ENCODE data around the gene IMMP2L. TPM values are rescaled to one million over a fixed set of nuclear protein-coding genes. Genes with fewer than 3 reads are reported as not detected.
A peak's percentile ranks its signal among the peaks of the same experiment; 100 is the strongest.

Gene IMMP2L
- total RNA-seq, 2 experiments from 2014 or later: 8.9 to 18.7 TPM

DNA sequence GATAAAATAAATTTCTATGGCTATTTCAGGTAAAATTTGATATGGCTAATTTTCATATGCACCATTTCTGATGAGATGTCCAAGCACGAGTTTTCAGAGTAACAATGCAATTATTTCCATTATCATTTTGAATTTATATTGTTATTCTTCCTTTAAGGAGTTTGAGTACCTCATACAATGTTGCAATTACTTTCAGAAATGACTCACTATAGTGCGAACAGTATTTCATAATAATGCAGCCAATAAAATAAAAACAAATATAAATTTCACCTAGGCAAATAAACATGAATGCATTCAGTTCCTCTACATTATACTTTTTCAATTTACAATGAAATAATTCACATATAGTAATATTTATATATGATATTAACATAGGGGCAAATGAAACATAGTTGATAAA lies 550.1 kb downstream of the IMMP2L start:
- H3K4me3 ChIP-seq (ENCODE audit: low read length): no peak overlapping the region
- H3K27ac Mint-ChIP-seq: no peak overlapping the region
- no peaks in the 10 kb centered on the region for H3K36me3 Mint-ChIP-seq (ENCODE audit: low read depth)
- ATAC-seq (ENCODE audit: poor library complexity): no peak
- no peaks in the 10 kb centered on the region for H3K9me3 ChIP-seq (ENCODE audit: control insufficient read depth in 1 of 2, insufficient read depth in 1 of 2, low read length in 2 of 2)
- H3K9me3 Mint-ChIP-seq: no peaks in the 10 kb centered on the region
- intact Hi-C loops (cut with DNase I, micrococcal nuclease): loop anchor here in 1 of 2 experiments (5.0 kb wide), 1 partner anchor 70 kb away; no protein-coding TSS in a partner anchor
- peak overlapping the region; percentile 9 to 80 for H3K27ac ChIP-seq (ENCODE audit: low read depth in 1 of 2, low read length in 2 of 2)
- no peaks in the 10 kb centered on the region for H3K27me3 Mint-ChIP-seq
- peaks cover 19% of the 10 kb centered on the region for H3K4me1 ChIP-seq (ENCODE audit: insufficient read depth, low read length)
- peaks cover 27% of the 10 kb centered on the region for H3K4me1 Mint-ChIP-seq (ENCODE audit: low read depth)
- peak overlapping the region; percentile 72 for H3K4me3 Mint-ChIP-seq
- H3K27me3 ChIP-seq (ENCODE audit: control insufficient read depth in 1 of 2, insufficient read depth in 2 of 2, low read length in 2 of 2): no peaks in the 10 kb centered on the region
- DNase-seq: no peak
- POLR2A ChIA-PET: interaction anchor here (0.6 to 7.0 kb wide), 11 partner anchors 10 to 84 kb away, joined by 3 to 64 read pairs (median 3); partner anchors contain the start of gene LRRN3
- H3K36me3 ChIP-seq (ENCODE audit: insufficient read depth, low read length): no peaks in the 10 kb centered on the region
- TF ChIP-seq, protein P1, sequence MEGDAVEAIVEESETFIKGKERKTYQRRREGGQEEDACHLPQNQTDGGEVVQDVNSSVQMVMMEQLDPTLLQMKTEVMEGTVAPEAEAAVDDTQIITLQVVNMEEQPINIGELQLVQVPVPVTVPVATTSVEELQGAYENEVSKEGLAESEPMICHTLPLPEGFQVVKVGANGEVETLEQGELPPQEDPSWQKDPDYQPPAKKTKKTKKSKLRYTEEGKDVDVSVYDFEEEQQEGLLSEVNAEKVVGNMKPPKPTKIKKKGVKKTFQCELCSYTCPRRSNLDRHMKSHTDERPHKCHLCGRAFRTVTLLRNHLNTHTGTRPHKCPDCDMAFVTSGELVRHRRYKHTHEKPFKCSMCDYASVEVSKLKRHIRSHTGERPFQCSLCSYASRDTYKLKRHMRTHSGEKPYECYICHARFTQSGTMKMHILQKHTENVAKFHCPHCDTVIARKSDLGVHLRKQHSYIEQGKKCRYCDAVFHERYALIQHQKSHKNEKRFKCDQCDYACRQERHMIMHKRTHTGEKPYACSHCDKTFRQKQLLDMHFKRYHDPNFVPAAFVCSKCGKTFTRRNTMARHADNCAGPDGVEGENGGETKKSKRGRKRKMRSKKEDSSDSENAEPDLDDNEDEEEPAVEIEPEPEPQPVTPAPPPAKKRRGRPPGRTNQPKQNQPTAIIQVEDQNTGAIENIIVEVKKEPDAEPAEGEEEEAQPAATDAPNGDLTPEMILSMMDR (IDR thresholded peaks at IDR 0.05): no peak
- CTCF ChIA-PET: no interaction called here

DNA sequence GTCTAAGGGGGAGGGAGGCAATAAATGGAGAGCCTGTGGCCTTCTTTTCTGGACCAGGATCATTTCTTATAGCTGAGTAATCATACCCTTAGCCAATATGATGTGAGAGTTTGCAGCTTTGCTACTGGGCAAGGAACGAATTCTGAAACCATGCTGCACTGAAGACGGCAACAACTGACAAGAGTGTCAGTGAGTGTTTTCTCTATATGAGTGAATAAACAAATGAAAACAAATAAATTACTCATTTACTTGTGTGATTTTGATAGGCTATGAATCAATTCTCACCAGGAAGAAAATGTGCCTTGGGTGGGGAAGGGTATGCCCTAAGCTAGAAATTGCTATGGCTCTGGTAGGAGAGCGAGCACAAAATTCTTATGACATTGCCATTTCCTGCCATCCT lies 550.8 kb downstream of the IMMP2L start:
- Mint-ChIP-seq H3K36me3 (ENCODE audit: low read depth) (no peaks in the 10 kb centered on the region), H3K27ac (no peak overlapping the region), H3K4me3 (peak overlapping the region; percentile 72), H3K9me3 (no peaks in the 10 kb centered on the region), H3K27me3 (no peaks in the 10 kb centered on the region), H3K4me1 (ENCODE audit: low read depth) (peaks cover 25% of the 10 kb centered on the region)
- Histone ChIP-seq H3K27me3 (ENCODE audit: control insufficient read depth in 1 of 2, insufficient read depth in 2 of 2, low read length in 2 of 2) (no peaks in the 10 kb centered on the region), H3K27ac (ENCODE audit: low read depth in 1 of 2, low read length in 2 of 2) (peak overlapping the region; percentile 42 to 51), H3K4me3 (ENCODE audit: low read length) (no peak overlapping the region), H3K4me1 (ENCODE audit: insufficient read depth, low read length) (peaks cover 19% of the 10 kb centered on the region), H3K9me3 (ENCODE audit: control insufficient read depth in 1 of 2, insufficient read depth in 1 of 2, low read length in 2 of 2) (no peaks in the 10 kb centered on the region), H3K36me3 (ENCODE audit: insufficient read depth, low read length) (no peaks in the 10 kb centered on the region)
- ChIA-PET CTCF (no interaction called here), POLR2A (interaction anchor here (0.6 to 7.0 kb wide), 10 partner anchors 11 to 127 kb away, joined by 3 to 64 read pairs (median 3); partner anchors contain the start of gene LRRN3)
- intact Hi-C loops (cut with DNase I, micrococcal nuclease): loop anchor here in 1 of 2 experiments (5.0 kb wide), 1 partner anchor 71 kb away; no protein-coding TSS in a partner anchor
- DNase-seq (no peak), ATAC-seq (ENCODE audit: poor library complexity) (no peak)
- TF ChIP-seq, protein P1 (IDR thresholded peaks at IDR 0.05): no peak

DNA sequence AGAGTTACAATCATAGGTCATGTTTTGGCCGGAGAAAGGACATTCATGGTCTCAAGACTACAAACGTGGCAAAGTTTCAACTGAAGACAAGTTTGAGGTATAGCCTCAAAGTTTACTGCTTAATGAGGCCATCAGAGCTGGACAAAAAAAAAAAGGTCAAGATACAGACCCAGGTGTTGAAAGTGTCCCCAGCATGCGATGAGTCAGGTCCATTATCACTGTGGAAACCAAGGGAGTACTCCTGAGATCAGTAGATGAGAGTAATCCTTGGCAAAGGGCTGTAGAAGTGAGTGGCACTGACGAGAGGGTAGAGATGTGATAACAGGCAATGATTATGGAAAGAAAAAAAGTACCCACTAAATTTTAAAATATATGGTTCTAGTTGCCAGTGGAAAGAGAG lies 551.5 kb downstream of the IMMP2L start:
- peak overlapping the region; percentile 42 to 47 for H3K27ac ChIP-seq (ENCODE audit: low read depth in 1 of 2, low read length in 2 of 2)
- intact Hi-C loops (cut with DNase I, micrococcal nuclease): loop anchor here in 1 of 2 experiments (5.0 kb wide), 1 partner anchor 72 kb away; no protein-coding TSS in a partner anchor
- peak overlapping the region; percentile 72 for H3K4me3 Mint-ChIP-seq
- DNase-seq (no peak), ATAC-seq (ENCODE audit: poor library complexity) (no peak)
- no peaks in the 10 kb centered on the region for H3K27me3 Mint-ChIP-seq
- no peaks in the 10 kb centered on the region for H3K27me3 ChIP-seq (ENCODE audit: control insufficient read depth in 1 of 2, insufficient read depth in 2 of 2, low read length in 2 of 2)
- CTCF ChIA-PET: interaction anchor here (0.6 kb wide), 1 partner anchor 30 kb away, joined by 3 read pairs; no protein-coding TSS in a partner anchor
- H3K4me3 ChIP-seq (ENCODE audit: low read length): no peak overlapping the region
- no peak overlapping the region for H3K27ac Mint-ChIP-seq
- no peaks in the 10 kb centered on the region for H3K9me3 Mint-ChIP-seq
- TF ChIP-seq, protein P1 (IDR thresholded peaks at IDR 0.05): no peak
- H3K4me1 Mint-ChIP-seq (ENCODE audit: low read depth): peaks cover 21% of the 10 kb centered on the region
- POLR2A ChIA-PET: interaction anchor here (0.8 to 7.0 kb wide), 5 partner anchors 14 to 80 kb away, joined by 3 to 64 read pairs (median 7); partner anchors contain the start of gene LRRN3
- no peaks in the 10 kb centered on the region for H3K36me3 Mint-ChIP-seq (ENCODE audit: low read depth)
- no peaks in the 10 kb centered on the region for H3K9me3 ChIP-seq (ENCODE audit: control insufficient read depth in 1 of 2, insufficient read depth in 1 of 2, low read length in 2 of 2)
- H3K36me3 ChIP-seq (ENCODE audit: insufficient read depth, low read length): no peaks in the 10 kb centered on the region
- H3K4me1 ChIP-seq (ENCODE audit: insufficient read depth, low read length): peaks cover 19% of the 10 kb centered on the region
